Measurements from ENCODE around the gene FTHL17.
A peak's percentile ranks its signal among the peaks of the same experiment; 100 is the strongest.

Gene FTHL17

DNA sequence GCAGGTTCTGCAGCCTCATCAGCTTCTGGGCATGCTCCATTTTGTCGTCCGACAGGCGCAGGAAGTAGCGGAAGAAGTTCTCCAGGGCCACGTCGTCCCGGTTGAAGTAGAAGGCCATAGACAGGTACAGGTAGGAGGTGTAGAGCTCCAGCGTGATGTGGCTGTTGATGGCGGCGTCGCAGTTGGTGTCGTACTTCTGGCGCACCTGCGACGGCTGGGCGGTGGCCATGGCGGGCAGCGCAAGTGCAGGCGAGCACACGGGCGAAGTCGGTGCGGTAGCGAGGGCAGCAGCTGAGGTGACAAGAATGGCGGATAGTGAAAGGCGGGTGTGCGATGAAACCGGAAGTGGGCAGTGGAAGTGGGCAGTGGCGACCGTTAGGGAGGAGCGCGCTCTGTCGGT, at the start of gene FTHL17:
FTHL17 (minus strand) TSS at position 317 of the 400 bp plus-strand sequence; CDS start at position 229, 88 bp downstream.
- no peak for DNase-seq
- in situ Hi-C loops (cut with MboI; ENCODE audit: low pct_unique_long_range_greater_than_20kb, low sequenced_read_pairs), result loop anchor here (25.0 kb wide), 1 partner anchor 109 kb away; no protein-coding TSS in a partner anchor

DNA sequence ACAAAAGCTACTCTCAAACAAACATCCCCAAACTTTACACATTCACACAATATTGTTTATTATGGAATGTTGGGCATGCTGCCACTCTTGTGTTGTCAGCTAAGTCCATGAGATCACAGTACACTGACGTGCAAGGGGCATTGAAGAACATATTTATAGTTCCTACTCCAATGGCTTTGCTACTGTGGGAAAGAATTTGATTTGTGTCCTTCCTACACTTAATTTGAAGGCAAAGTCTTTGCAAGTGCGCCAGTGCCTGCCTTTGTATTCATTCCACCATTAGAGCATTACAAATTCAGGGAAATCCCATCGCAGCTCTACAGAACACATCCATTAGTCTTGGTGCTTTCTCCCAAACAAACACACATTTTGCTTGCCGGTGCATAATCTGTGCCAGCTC, 45.4 kb upstream of the FTHL17 start:
- in situ Hi-C loops (cut with MboI; ENCODE audit: low pct_unique_long_range_greater_than_20kb, low sequenced_read_pairs), result no loop called here

DNA sequence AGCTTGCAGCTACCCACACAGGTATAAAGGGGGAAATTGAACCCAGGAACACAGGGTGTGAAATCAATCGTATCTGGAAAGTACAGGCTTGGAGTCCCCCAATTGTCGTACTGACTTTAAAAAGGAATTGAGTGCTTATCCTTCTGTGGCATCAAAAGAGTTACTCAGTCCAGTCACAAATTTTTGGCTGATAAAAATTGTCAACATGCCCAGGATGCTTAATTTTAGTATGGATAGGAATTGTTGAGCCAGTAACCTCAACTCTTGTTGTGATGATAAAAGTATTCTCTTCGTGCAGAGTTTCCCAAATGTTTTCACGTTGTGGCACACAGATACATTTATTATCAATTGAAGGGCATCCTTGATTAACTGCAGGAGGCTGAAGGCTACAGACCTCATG, 43.6 kb upstream of the FTHL17 start:
- in situ Hi-C loops (cut with MboI; ENCODE audit: low pct_unique_long_range_greater_than_20kb, low sequenced_read_pairs), result no loop called here
- no peak for DNase-seq

More for the DNA sequence above, 45.4 kb upstream of the FTHL17 start:
- DNase-seq, result no peak

DNA sequence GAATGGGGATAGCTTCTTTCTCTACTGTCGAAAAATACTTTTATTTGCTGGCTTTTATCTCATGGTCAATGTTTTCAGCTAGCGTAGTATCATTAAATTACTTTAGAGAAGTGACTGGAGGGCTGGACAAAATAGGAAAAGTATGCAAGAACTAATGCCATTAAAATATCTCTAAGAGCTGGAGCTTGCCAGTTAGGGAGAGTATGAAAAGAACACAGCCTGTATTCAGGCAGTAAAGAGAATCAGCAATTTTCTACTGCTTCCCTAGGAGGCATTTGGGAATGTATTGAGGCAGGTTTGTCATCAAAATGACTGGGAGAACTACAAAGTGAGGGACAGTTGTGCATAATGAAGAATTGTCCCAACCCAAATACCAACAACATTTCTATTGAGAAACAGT, 43.0 kb upstream of the FTHL17 start:
- in situ Hi-C loops (cut with MboI; ENCODE audit: low pct_unique_long_range_greater_than_20kb, low sequenced_read_pairs), result no loop called here
- no peak for DNase-seq

DNA sequence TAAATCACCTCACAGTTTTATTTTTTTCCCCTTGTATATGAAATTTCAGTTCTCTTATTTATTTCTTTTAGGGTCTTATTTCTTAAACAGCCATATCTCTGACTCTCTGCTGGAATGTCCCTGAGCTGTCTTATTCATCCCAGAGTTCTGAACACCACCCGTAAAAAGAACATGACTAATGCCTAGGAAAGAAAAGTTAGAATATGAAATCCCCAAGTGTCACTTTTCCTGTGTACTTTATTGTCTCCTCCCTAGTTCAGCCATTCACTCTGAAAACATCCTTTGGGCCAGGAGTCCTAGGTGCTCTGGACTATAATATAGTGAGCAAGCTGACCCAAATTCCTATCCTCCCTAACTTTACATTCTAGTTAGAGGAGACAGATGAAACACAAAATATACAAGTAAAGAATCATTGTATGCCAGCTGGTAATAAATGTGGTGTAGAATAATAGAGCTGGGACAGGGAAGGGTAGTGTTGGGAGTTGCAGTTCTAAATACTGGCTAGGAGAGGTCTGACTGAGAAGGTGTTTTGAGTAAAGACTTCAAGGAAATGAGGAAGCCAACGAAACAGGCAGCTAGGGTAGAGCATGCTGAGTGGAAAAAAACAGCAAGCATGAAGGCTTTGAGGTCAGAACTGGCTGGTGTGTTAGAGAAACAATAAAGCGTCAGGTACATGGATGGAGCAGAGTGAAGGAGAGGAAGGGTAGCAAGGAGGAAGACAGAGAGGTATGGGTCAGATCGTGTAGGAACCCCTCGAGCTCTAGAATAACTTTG, 40.6 kb upstream of the FTHL17 start:
- DNase-seq, result peak; percentile 57
- in situ Hi-C loops (cut with MboI; ENCODE audit: low pct_unique_long_range_greater_than_20kb, low sequenced_read_pairs), result no loop called here

DNA sequence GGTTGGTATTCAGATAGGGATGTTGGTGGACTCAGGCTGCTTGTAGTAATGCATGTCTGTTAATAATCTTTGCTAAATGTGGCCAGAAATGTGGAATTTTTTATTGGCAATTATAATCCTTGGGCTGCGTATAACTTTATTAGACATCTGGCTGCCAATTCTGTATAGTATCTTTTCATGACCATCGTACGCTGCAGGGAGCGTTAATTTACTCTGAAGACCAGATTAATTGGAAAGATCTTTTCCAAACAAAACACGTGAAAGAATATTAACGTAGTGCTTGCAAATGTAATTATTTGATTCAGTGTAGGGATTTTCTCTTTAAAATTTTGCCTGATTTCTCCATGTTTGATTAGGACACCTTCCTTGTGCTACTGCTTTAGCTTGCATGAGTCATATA, 38.8 kb upstream of the FTHL17 start:
- no peak for DNase-seq
- in situ Hi-C loops (cut with MboI; ENCODE audit: low pct_unique_long_range_greater_than_20kb, low sequenced_read_pairs), result no loop called here

DNA sequence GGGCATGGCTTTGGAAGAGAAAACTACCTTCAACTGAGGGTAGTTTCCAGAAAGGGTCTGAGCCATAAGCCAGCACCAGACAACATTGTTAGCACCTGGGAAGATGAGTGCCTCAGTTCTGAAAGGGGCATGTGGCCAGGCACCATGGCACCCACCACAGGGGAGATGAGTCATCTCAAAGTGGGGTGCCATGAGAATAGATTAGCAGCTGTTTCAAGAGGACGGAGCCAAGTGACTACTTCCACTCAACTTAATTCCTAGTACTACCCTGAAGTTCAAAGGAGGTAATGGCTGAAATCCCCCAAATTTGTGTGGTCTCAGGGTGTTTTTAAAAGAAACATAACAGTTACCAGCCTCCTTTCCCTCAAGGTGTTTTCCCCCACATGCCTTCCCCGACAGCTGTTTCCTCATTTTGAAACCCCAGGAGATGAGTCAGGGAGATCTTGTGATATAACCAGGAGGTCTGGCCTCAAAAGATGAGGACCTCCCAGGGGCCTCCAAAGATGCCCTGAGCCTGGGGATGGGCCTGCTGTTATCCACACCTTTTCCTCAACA, 27.8 kb upstream of the FTHL17 start:
- DNase-seq, result peak; percentile 86
- in situ Hi-C loops (cut with MboI; ENCODE audit: low pct_unique_long_range_greater_than_20kb, low sequenced_read_pairs), result no loop called here

DNA sequence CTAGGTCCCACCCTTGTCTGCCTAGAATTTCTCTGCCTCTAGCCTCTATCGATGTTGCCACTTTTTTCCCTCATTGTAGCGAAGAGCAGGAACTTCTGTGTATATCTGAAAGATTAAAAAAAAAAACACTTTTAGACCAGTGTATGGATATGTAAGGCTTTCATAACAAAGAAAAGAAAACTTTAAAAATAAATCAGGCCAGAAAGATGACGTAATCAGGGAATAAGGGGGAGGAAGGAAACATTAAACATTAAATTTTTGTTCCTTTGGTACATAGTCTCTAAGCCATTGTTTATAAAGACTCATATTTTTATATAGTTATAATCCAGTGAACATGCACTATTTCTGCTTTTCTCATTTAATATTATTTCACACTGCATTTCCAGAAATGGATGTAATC, 26.2 kb upstream of the FTHL17 start:
- in situ Hi-C loops (cut with MboI; ENCODE audit: low pct_unique_long_range_greater_than_20kb, low sequenced_read_pairs), result no loop called here
- DNase-seq, result no peak

DNA sequence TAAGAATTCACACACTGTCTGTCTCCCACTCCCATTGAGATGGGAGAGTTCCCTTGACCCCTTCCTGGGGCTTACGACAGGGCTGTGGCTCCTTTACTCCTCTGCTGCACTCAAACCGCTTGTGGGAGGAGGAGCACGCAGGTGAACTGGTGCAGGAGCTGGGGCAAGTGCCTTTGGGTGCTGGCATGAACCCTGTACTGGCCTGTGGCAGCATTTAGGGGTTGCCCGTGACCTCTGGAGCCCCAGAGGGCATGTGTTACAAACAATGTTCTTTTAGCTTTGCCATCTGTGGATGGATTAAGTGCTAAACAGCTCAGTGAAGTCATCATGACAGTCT, 21.8 kb upstream of the FTHL17 start:
- in situ Hi-C loops (cut with MboI; ENCODE audit: low pct_unique_long_range_greater_than_20kb, low sequenced_read_pairs), result no loop called here
- DNase-seq, result no peak

DNA sequence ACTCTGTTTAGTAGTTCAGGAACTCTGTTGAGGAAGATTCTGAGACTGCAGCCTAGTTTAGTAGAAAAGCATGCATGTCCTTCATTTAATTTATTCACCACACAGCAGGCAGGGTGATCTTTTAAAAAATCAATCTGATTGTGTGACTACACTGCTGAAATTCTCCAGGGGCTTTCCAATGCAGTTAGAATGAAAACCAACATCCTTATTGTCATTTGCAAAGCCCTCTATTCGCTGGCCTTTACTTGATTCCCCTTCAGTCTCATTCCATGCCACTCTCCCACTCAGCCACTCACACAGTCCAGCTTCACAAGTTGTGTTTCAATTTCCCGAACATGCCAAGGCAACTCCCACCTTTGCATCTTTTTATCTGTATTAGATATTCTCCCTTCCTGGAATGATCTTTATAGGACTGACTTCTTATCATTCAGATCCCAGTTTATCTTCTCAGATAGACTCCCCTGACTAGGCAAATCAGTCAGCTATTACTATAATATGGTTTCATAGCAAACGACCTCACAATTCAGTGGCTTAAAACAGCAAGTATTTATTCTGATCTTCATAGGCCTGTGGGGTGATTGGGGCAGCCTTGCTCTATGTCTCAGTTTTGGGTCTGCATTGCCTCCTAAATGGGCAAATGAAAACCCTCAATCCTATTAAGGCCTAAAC, 21.3 kb upstream of the FTHL17 start:
- DNase-seq, result no peak
- in situ Hi-C loops (cut with MboI; ENCODE audit: low pct_unique_long_range_greater_than_20kb, low sequenced_read_pairs), result no loop called here

DNA sequence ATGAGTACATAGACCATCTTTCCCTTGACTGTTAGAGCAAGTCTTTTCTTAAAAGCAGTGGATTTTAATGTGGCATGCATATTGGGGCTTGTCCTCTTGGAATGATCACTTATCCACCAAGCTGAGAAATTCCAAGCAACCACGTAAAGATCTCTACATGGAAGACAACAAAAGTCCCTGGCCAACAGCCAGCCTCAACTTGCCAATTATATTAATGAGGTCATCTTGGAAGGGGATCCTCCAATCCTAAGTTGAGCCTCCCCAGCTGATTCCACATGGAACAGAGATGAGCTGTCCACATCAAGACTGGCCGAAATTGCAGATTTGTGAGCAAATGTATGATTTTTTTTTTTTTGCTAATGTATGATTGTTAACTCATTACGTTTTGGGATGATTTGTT, 20.6 kb upstream of the FTHL17 start:
- in situ Hi-C loops (cut with MboI; ENCODE audit: low pct_unique_long_range_greater_than_20kb, low sequenced_read_pairs), result no loop called here
- DNase-seq, result no peak

DNA sequence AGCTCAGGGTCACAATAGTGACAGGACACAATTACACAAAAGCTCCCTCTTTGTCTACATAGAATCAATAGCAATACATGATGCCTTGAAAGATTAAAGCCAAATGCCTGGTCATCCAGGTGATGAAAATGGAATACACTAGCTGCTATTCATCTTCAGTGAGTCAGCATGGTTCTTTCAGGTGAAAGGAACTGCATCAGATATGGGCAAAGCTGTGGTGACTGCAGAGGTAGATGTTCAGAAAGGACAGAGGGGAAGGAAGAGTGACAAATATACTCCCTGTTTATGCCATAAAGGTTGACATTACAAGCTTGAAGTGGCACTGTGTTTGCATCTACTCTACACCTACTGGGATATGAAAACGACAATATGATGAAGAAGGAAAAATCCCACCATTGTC, 20.0 kb upstream of the FTHL17 start:
- no peak for DNase-seq

DNA sequence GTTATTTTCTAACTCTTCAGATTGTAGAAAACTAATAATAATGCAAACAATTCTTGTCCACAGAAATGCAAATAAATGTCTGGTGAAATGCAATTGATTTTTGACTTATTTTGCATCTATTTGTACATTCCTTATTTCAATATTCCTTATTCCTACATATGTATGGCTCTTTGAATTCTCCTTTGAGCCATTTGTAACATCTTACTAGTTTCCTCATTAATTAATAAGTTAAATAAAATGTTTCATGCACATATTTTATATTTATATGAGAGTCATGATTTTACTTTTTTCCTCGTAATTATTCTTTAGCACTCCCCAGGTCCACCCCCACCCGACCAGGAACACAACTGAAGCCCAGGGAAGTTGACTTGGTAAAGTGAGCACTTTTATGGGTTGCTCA, 2.7 kb upstream of the FTHL17 start:
- in situ Hi-C loops (cut with MboI; ENCODE audit: low pct_unique_long_range_greater_than_20kb, low sequenced_read_pairs), result loop anchor here (25.0 kb wide), 1 partner anchor 112 kb away; no protein-coding TSS in a partner anchor
- no peak for DNase-seq

More for the DNA sequence above, 20.0 kb upstream of the FTHL17 start:
- in situ Hi-C loops (cut with MboI; ENCODE audit: low pct_unique_long_range_greater_than_20kb, low sequenced_read_pairs), result no loop called here

DNA sequence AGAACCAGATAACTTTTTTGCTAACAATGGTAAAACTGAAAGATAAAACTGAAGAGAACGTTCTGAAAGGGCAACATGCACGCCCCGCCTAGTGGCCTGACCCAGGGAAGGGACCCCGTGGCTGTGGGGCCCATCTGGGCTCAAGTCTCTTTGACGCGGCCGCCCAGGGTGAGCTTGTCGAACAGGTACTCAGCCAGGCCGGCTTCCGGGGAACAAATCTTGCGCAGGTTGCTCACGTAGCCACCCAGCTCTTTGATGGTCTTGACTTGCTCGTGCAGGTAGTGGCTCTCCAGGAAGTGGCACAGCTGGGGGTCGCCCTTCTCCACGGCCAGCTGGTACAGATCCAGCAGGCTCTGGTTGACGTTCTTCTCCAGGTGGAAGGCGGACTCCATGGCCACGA, 579 bp downstream of the FTHL17 start:
- in situ Hi-C loops (cut with MboI; ENCODE audit: low pct_unique_long_range_greater_than_20kb, low sequenced_read_pairs), result loop anchor here (25.0 kb wide), 1 partner anchor 109 kb away; no protein-coding TSS in a partner anchor
- no peak for DNase-seq

DNA sequence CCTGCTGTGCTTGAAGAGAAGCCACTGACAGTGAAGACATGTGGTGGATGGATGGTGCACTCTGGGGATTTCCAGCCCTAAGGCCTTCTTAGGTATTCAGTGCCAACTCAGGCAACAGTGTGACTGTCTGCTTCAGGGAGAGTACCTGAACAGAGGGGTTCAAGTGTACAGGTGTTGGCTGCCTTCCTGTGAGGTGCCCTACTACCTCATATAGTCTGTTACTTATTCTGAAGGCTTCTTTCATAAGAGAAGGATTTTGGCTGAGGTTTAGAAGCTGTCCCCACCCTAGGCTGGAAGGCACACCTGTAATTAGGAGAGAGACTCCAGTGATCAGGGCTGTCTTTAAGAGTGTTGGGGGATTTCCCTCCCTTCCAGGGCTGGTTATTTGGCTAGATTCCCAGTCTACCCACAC, 1.8 kb downstream of the FTHL17 start:
- in situ Hi-C loops (cut with MboI; ENCODE audit: low pct_unique_long_range_greater_than_20kb, low sequenced_read_pairs), result loop anchor here (25.0 kb wide), 1 partner anchor 108 kb away; no protein-coding TSS in a partner anchor
- peak; percentile 4 for DNase-seq

DNA sequence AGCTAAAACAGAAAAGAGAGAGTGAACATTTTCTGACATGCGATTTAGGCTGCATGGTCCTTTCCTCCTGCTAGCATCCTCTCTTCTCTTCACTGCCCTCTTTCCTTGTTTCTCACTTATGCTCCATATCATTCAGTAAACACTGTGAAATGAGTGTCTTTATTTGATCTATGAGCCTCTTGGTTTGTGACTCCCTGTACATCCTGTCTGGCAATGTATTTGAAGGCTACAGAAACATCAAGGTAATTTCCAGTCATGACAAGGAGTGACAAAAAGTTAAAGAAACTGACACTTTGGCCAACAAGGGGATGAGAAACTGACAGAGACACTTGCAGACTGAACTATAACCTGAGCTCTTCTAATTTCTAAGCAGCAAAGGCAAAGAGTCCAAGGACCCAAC, 8.7 kb downstream of the FTHL17 start:
- DNase-seq, result no peak
- in situ Hi-C loops (cut with MboI; ENCODE audit: low pct_unique_long_range_greater_than_20kb, low sequenced_read_pairs), result loop anchor here (25.0 kb wide), 1 partner anchor 101 kb away; no protein-coding TSS in a partner anchor

DNA sequence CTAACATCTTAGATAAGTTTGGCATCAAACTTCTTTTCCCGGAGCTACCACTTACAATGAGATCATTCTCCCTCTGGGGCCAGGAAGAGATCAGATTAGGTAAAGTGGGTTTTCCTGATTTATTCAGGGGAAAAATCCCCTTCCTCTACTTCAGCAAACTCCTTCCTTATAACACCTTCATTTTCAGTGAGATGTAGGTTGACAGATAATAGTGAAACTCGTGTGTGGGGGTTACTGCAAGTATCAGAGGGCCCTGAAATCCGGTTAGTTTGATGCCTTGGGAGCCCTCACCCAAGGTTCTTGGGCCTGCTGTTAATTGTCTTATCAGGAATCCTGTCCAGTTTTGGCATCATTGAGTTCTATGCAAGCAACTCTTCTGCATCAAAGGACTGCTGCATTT, 10.8 kb downstream of the FTHL17 start:
- in situ Hi-C loops (cut with MboI; ENCODE audit: low pct_unique_long_range_greater_than_20kb, low sequenced_read_pairs), result loop anchor here (25.0 kb wide), 1 partner anchor 99 kb away; no protein-coding TSS in a partner anchor
- DNase-seq, result no peak

DNA sequence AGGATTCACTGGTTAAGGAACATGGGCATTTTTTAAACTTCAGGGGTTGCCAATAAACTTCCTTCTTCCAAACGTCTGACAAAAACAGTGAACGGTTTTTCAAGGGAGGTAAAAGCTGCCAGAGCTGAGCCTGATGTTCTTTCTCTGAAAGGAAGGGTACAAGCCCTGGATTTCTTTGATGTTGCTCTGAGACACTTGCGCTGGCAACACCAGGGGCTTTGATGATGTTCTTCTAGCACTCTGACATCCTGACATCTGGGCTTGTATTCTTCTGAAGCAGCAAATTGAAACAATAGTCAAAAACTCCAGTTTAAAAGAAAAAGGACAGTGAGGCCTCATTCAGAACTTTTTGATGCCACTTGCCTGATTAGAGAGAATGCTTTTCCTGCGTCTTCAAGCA, 11.8 kb downstream of the FTHL17 start:
- in situ Hi-C loops (cut with MboI; ENCODE audit: low pct_unique_long_range_greater_than_20kb, low sequenced_read_pairs), result loop anchor here (25.0 kb wide), 1 partner anchor 98 kb away; no protein-coding TSS in a partner anchor
- no peak for DNase-seq

DNA sequence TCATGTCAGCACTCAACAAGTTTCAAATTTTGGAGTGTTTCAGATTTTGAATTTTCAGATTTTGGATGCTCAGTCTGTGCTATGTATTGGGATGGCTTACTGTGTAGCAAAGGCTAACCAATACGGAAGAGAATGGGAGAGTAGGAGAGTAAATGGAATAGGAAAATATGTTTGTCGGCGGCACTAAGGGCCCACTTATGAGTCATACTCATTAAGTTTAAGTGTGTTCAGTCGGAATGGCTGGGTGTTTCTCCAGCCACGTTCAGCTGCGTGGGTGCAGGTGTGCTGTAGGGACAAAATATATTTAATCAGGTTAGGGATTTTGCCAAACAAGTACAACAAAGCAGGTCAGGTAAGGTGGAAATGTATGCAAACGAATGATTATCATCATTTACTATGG, 13.6 kb downstream of the FTHL17 start:
- in situ Hi-C loops (cut with MboI; ENCODE audit: low pct_unique_long_range_greater_than_20kb, low sequenced_read_pairs), result loop anchor here (25.0 kb wide), 1 partner anchor 96 kb away; no protein-coding TSS in a partner anchor
- DNase-seq, result no peak

DNA sequence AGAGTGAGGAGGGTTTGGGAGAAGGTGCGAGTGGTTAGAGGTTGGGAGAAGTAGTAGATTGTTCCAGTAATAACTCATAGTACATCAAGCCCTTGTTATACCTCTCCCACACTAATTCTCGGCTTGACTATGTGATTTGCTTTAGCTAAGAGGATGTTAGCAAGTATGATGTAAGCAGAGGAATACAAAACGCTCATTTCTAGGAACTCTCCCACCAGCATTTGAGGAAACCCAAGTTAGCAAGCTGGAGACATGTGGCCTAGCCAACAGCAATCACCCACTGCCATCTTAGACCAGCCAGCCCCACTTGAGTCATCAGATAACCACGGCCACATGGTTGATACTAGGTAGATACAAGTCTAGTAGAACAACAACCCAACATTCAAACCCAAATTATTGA, 14.2 kb downstream of the FTHL17 start:
- peak; percentile 11 for DNase-seq
- in situ Hi-C loops (cut with MboI; ENCODE audit: low pct_unique_long_range_greater_than_20kb, low sequenced_read_pairs), result loop anchor here (25.0 kb wide), 1 partner anchor 95 kb away; no protein-coding TSS in a partner anchor

Measured in KBM-7 (cell line).